A172 (cell line): Measurements from ENCODE around the gene NUDT15. TPM values are rescaled to one million over a fixed set of nuclear protein-coding genes. Genes with fewer than 3 reads are reported as not detected.
"Not testable (repeated sequence)": the region's sequence is repeated elsewhere in the genome, so short reads cannot be mapped to it uniquely, and the experiment has no call there.

Source experiments
- DNase-seq: peaks from one replicate; pipeline ENCODE4 v3.0.0-alpha.2; 2015; ENCODE audit warnings: low spot score
- total RNA-seq: library from RNA; depleted of rRNA; stranded (reverse); fragments of >200 nt; shearing (Covaris generic); gene quantifications from 2 replicates; pipeline ENCODE4 v1.2.3, GENCODE V29; 2014

The NUDT15 gene
- total RNA-seq, 1 experiment from 2014 or later, result 37.2 TPM

GRCh38 chr13:48042894-48043293 is 5.4 kb downstream of the NUDT15 start:
- no peak for DNase-seq

GRCh38 chr13:48043789-48044503 is 6.4 kb downstream of the NUDT15 start:
- no peak for DNase-seq

- DNase-seq, result no peak
Measured at GRCh38 chr13:48050550-48050949, 13.0 kb downstream of the NUDT15 start.

- no peak for DNase-seq
Measured at GRCh38 chr13:48054601-48055000, 17.1 kb downstream of the NUDT15 start.

GRCh38 chr13:48055712-48056111 is 18.2 kb downstream of the NUDT15 start:
- DNase-seq, result no peak

- not testable (repeated sequence) for DNase-seq
Measured at GRCh38 chr13:48058536-48058935, 21.0 kb downstream of the NUDT15 start.

- not testable (repeated sequence) for DNase-seq
Measured at GRCh38 chr13:48059951-48060350, 22.4 kb downstream of the NUDT15 start.

- peak; percentile 24 for DNase-seq
Measured at GRCh38 chr13:48066310-48066989, 28.9 kb downstream of the NUDT15 start.

GRCh38 chr13:48068036-48068435 is 30.5 kb downstream of the NUDT15 start:
- DNase-seq, result no peak

- no peak for DNase-seq
Measured at GRCh38 chr13:48068952-48069351, 31.4 kb downstream of the NUDT15 start.

- DNase-seq, result no peak
Measured at GRCh38 chr13:48069573-48069972, 32.0 kb downstream of the NUDT15 start.

- no peak for DNase-seq
Measured at GRCh38 chr13:48070942-48071341, 33.4 kb downstream of the NUDT15 start.

GRCh38 chr13:48072304-48072703 is 34.8 kb downstream of the NUDT15 start:
- DNase-seq, result no peak

GRCh38 chr13:48072787-48073186 is 35.3 kb downstream of the NUDT15 start:
- no peak for DNase-seq

- no peak for DNase-seq
Measured at GRCh38 chr13:48074006-48074405, 36.5 kb downstream of the NUDT15 start.

GRCh38 chr13:48078251-48078656 is 40.7 kb downstream of the NUDT15 start:
- DNase-seq, result peak; percentile 11

- no peak for DNase-seq
Measured at GRCh38 chr13:48081739-48082138, 44.2 kb downstream of the NUDT15 start.

GRCh38 chr13:48086272-48086671 is 48.7 kb downstream of the NUDT15 start:
- DNase-seq, result no peak

GRCh38 chr13:48093588-48093987 is 56.1 kb downstream of the NUDT15 start:
- DNase-seq, result no peak

GRCh38 chr13:48094404-48094780 is 56.9 kb downstream of the NUDT15 start:
- no peak for DNase-seq

- DNase-seq, result peak; percentile 82
Measured at GRCh38 chr13:48094781-48095502, 57.4 kb downstream of the NUDT15 start, which contains the start of gene MED4. Gene MED4 (minus strand): TSS chr13:48095104. CDS start chr13:48095078, 26 bp downstream.

GRCh38 chr13:48096670-48097069 is 59.1 kb downstream of the NUDT15 start:
- DNase-seq, result no peak
